GM19455 (cell line): ENCODE measurements around the gene GAPDH.
"Not testable (repeated sequence)": the region's sequence is repeated elsewhere in the genome, so short reads cannot be mapped to it uniquely, and the experiment has no call there.

Source experiments
- ATAC-seq: cut with Tn5 transposase; IDR thresholded peaks from one replicate; pipeline ENCODE4 v1.9.1; 2021; ENCODE audit not compliant: unreplicated experiment

GAPDH gene

GRCh38 chr12:6533923-6534694 is at the start of gene GAPDH:
Gene GAPDH, plus strand, starts transcription at chr12:6534517. Its CDS starts 316 bp downstream, at chr12:6534833.
- peak; percentile 56 for ATAC-seq

- no peak for ATAC-seq
Measured at GRCh38 chr12:6488240-6488639, 46.1 kb upstream of the GAPDH start.

GRCh38 chr12:6489449-6489848 is 44.9 kb upstream of the GAPDH start:
- ATAC-seq, result no peak

- not testable (repeated sequence) for ATAC-seq
Measured at GRCh38 chr12:6490673-6491072, 43.6 kb upstream of the GAPDH start.

- ATAC-seq, result peak; percentile 58
Measured at GRCh38 chr12:6492838-6493496, 41.4 kb upstream of the GAPDH start, which contains the start of gene MRPL51. Gene MRPL51, minus strand, starts transcription at chr12:6493262. Its CDS starts 126 bp downstream, at chr12:6493136.

GRCh38 chr12:6493497-6494257 is 40.6 kb upstream of the GAPDH start, which contains the start of gene NCAPD2:
Gene NCAPD2, plus strand, starts transcription at chr12:6494102. Its CDS starts 997 bp downstream, at chr12:6495099.
- ATAC-seq, result peak; percentile 80

- peak; percentile 28 for ATAC-seq
Measured at GRCh38 chr12:6494258-6494743, 40.0 kb upstream of the GAPDH start.

- no peak for ATAC-seq
Measured at GRCh38 chr12:6494968-6495367, 39.3 kb upstream of the GAPDH start.

GRCh38 chr12:6497291-6497690 is 37.0 kb upstream of the GAPDH start:
- not testable (repeated sequence) for ATAC-seq

GRCh38 chr12:6500466-6500865 is 33.9 kb upstream of the GAPDH start:
- ATAC-seq, result no peak

- no peak for ATAC-seq
Measured at GRCh38 chr12:6507102-6507998, 27.0 kb upstream of the GAPDH start.

- ATAC-seq, result no peak
Measured at GRCh38 chr12:6508087-6508486, 26.2 kb upstream of the GAPDH start.

GRCh38 chr12:6520186-6520585 is 14.1 kb upstream of the GAPDH start:
- no peak for ATAC-seq

GRCh38 chr12:6522193-6522592 is 12.1 kb upstream of the GAPDH start:
- no peak for ATAC-seq

- ATAC-seq, result no peak
Measured at GRCh38 chr12:6523708-6524107, 10.6 kb upstream of the GAPDH start.

GRCh38 chr12:6524648-6525047 is 9.7 kb upstream of the GAPDH start:
- ATAC-seq, result no peak

GRCh38 chr12:6526201-6526600 is 8.1 kb upstream of the GAPDH start:
- ATAC-seq, result no peak

- ATAC-seq, result no peak
Measured at GRCh38 chr12:6526766-6527525, 7.4 kb upstream of the GAPDH start.

GRCh38 chr12:6527711-6528110 is 6.6 kb upstream of the GAPDH start:
- ATAC-seq, result no peak
